SK-N-SH (cell line): ENCODE results near the gene PRR20G. TPM values are rescaled to one million over a fixed set of nuclear protein-coding genes. Genes with fewer than 3 reads are reported as not detected.

Experiments used
- CTCF ChIA-PET: fragments of 300-600, 350-600 bp; formaldehyde crosslinking; extraction: SDS; loops from one replicate; lab custom pipeline; 2021; lab: Yijun Ruan, JAX
- POLR2A ChIA-PET: fragments of 350-600 bp; sonication (Branson Sonifier 250); formaldehyde crosslinking; extraction: SDS; loops from one replicate; lab custom pipeline; 2020; ENCODE audit warnings: antibody characterized with exemption, inconsistent platforms; lab: Yijun Ruan, JAX
- DNase-seq: peaks from one replicate; pipeline ENCODE4 v3.0.0; 2012
- H2AFZ ChIP-seq: fragments of 200-600 bp; sonication (generic); 2 replicates; pipeline ENCODE4 v1.8.1; 2016; ENCODE audit warnings: antibody characterized with exemption, mild to moderate bottlenecking, low read depth
- H3F3A ChIP-seq: fragments of 200-600 bp; sonication (generic); replicated peaks from 2 replicates; pipeline ENCODE3; 2016; ENCODE audit warnings: antibody characterized with exemption, mild to moderate bottlenecking; ENCODE audit not compliant: insufficient read depth
- H3K27ac ChIP-seq, 2 experiments: fragments of 200-500 bp in 1 of 2; fragments of 200-600 bp in 1 of 2; sonication (Bioruptor generic) in 1 of 2; sonication (generic), shearing (Covaris generic) in 1 of 2; 2 replicates each; pipeline versions ENCODE4 v1.5.1 to v1.6.1; 2014 to 2016; ENCODE audit warnings: low read depth in 2 of 2, inconsistent platforms in 1 of 2, low read length in 1 of 2, mild to moderate bottlenecking in 1 of 2, mixed read lengths in 1 of 2
- H3K27me3 ChIP-seq: fragments of 200-600 bp; sonication (generic), shearing (Covaris generic); 2 replicates; pipeline ENCODE4 v1.6.1; 2016; ENCODE audit warnings: mixed run types; ENCODE audit not compliant: insufficient read depth
- H3K36me3 ChIP-seq, 2 experiments: fragments of 200-500 bp in 1 of 2; fragments of 200-600 bp in 1 of 2; sonication (Bioruptor generic) in 1 of 2; sonication (generic) in 1 of 2; replicated peaks in 1 of 2; 2 replicates each; pipeline versions ENCODE3 to v1.5.1; 2014 to 2016; ENCODE audit warnings: low read length in 1 of 2, mild to moderate bottlenecking in 1 of 2; ENCODE audit not compliant: insufficient read depth in 2 of 2, control insufficient read depth in 1 of 2
- H3K4me1 ChIP-seq, 2 experiments: fragments of 200-500 bp in 1 of 2; fragments of 200-600 bp in 1 of 2; sonication (Bioruptor generic) in 1 of 2; sonication (generic), shearing (Covaris generic) in 1 of 2; 2 replicates each; pipeline versions ENCODE4 v1.5.1 to v1.6.1; 2014 to 2016; ENCODE audit warnings: low read depth in 1 of 2, low read length in 1 of 2, mixed run types in 1 of 2; ENCODE audit not compliant: insufficient read depth in 2 of 2, control insufficient read depth in 1 of 2
- H3K4me2 ChIP-seq: fragments of 200-600 bp; sonication (generic), shearing (Covaris generic); 2 replicates; pipeline ENCODE4 v1.6.1; 2017; ENCODE audit warnings: mixed run types
- H3K4me3 ChIP-seq, 2 experiments: fragments of 200-500 bp in 1 of 2; fragments of 200-600 bp in 1 of 2; sonication (Bioruptor generic) in 1 of 2; sonication (generic), shearing (Covaris generic) in 1 of 2; 2 replicates each; pipeline versions ENCODE4 v1.5.1 to v1.8.1; 2014 to 2016; ENCODE audit warnings: low read depth in 2 of 2, inconsistent platforms in 1 of 2, low read length in 1 of 2, mild to moderate bottlenecking in 1 of 2, mixed read lengths in 1 of 2, moderate library complexity in 1 of 2
- H3K79me2 ChIP-seq: fragments of 200-600 bp; sonication (generic); 2 replicates; pipeline ENCODE4 v1.8.1; 2017; ENCODE audit warnings: mild to moderate bottlenecking; ENCODE audit not compliant: insufficient read depth
- H3K9ac ChIP-seq: fragments of 200-600 bp; sonication (generic); 2 replicates; pipeline ENCODE4 v1.6.1; 2017; ENCODE audit warnings: mixed run types
- H3K9me2 ChIP-seq: fragments of 200-600 bp; sonication (generic); 2 replicates; pipeline ENCODE4 v1.6.1; 2017; ENCODE audit warnings: mixed run types
- H3K9me3 ChIP-seq: fragments of 200-600 bp; sonication (generic); 2 replicates; pipeline ENCODE4 v1.6.1; 2017; ENCODE audit warnings: mixed run types, mild to moderate bottlenecking, moderate library complexity
- H4K20me1 ChIP-seq: fragments of 200-600 bp; sonication (generic); 2 replicates; pipeline ENCODE4 v1.6.1; 2017; ENCODE audit warnings: mild to moderate bottlenecking, mixed run types; ENCODE audit not compliant: insufficient read depth
- ELF1 ChIP-seq: IDR thresholded peaks from 2 replicates; pipeline ENCODE4 v1.4.0; 2012
- EP300 ChIP-seq, 2 experiments: IDR thresholded peaks; 2 replicates each; pipeline versions ENCODE4 v1.4.0 to v1.6.1; 2012; ENCODE audit warnings: borderline replicate concordance in 1 of 2, low read depth in 1 of 2, low read length in 1 of 2
- EZH2phosphoT487 ChIP-seq: fragments of 200-600 bp; sonication (generic); IDR thresholded peaks from 2 replicates; pipeline ENCODE4 v1.6.1; 2017; ENCODE audit warnings: low read depth, mixed run types, mild to moderate bottlenecking, antibody characterized with exemption, moderate library complexity, borderline replicate concordance
- FOSL2 ChIP-seq: IDR thresholded peaks from 2 replicates; pipeline ENCODE4 v1.4.0; 2012; ENCODE audit warnings: low read depth, mild to moderate bottlenecking, moderate library complexity, borderline replicate concordance
- FOXJ3 ChIP-seq: sonication (generic); formaldehyde crosslinking; IDR thresholded peaks from 2 replicates; pipeline ENCODE4 v1.5.1; 2020; ENCODE audit warnings: mild to moderate bottlenecking, missing genetic modification reagents
- FOXM1 ChIP-seq: IDR thresholded peaks from 2 replicates; pipeline ENCODE4 v1.4.0; 2012; ENCODE audit warnings: low read depth, mild to moderate bottlenecking
- GATA2 ChIP-seq: sonication (generic); formaldehyde crosslinking; IDR thresholded peaks from 2 replicates; pipeline ENCODE4 v1.5.0; 2020; ENCODE audit warnings: mild to moderate bottlenecking, missing genetic modification reagents
- JUND ChIP-seq: IDR thresholded peaks from 2 replicates; pipeline ENCODE4 v1.4.0; 2012
- MEF2A ChIP-seq: IDR thresholded peaks from 2 replicates; pipeline ENCODE4 v1.4.0; 2012; ENCODE audit warnings: low read depth, borderline replicate concordance
- MXI1 ChIP-seq: IDR thresholded peaks from 2 replicates; pipeline ENCODE4 v1.6.1; 2012; ENCODE audit warnings: mild to moderate bottlenecking, low read depth, low read length, improper control_type of control experiment
- RXRA ChIP-seq: IDR thresholded peaks from 2 replicates; pipeline ENCODE4 v1.4.0; 2012; ENCODE audit warnings: low read depth, mild to moderate bottlenecking, borderline replicate concordance
- SMC3 ChIP-seq: IDR thresholded peaks from 2 replicates; pipeline ENCODE4 v1.6.1; 2012; ENCODE audit warnings: low read depth, low read length, improper control_type of control experiment
- TEAD4 ChIP-seq: IDR thresholded peaks from 2 replicates; pipeline ENCODE4 v1.4.0; 2012; ENCODE audit warnings: mild to moderate bottlenecking, borderline replicate concordance; ENCODE audit not compliant: insufficient read depth
- YY1 ChIP-seq: IDR thresholded peaks from 2 replicates; pipeline ENCODE4 v1.4.0; 2012; ENCODE audit warnings: low read depth, mild to moderate bottlenecking
- WGBS: methylation state at CpG from one replicate; pipeline ENCODE4 v1.1.6; 2017; ENCODE audit warnings: low lambda C conversion rate; 5-methylcytosine and 5-hydroxymethylcytosine counted together
- polyA plus RNA-seq, 3 experiments: library from polyadenylated mRNA; depleted of rRNA; stranded (reverse); fragments of >200 nt; gene quantifications; 2 replicates each; pipeline ENCODE4 v1.2.3, GENCODE V29; 2012
- TF ChIP-seq, protein P1 (sequence below): IDR thresholded peaks from 2 replicates; pipeline ENCODE4; 2012
- TF ChIP-seq, protein P2 (sequence below): fragments of 200-600 bp; sonication (generic); IDR thresholded peaks from 2 replicates; pipeline ENCODE4 v1.6.1; 2017; ENCODE audit warnings: antibody characterized with exemption, mild to moderate bottlenecking, moderate library complexity
- TF ChIP-seq, protein P3 (sequence below): IDR thresholded peaks from 2 replicates; pipeline ENCODE4 v1.6.1; 2012; ENCODE audit warnings: mild to moderate bottlenecking, low read depth, low read length, moderate library complexity

Gene PRR20G
- polyA plus RNA-seq, 1 of the 3 experiments (the other 2 are of a cell fraction), result not detected

DNA sequence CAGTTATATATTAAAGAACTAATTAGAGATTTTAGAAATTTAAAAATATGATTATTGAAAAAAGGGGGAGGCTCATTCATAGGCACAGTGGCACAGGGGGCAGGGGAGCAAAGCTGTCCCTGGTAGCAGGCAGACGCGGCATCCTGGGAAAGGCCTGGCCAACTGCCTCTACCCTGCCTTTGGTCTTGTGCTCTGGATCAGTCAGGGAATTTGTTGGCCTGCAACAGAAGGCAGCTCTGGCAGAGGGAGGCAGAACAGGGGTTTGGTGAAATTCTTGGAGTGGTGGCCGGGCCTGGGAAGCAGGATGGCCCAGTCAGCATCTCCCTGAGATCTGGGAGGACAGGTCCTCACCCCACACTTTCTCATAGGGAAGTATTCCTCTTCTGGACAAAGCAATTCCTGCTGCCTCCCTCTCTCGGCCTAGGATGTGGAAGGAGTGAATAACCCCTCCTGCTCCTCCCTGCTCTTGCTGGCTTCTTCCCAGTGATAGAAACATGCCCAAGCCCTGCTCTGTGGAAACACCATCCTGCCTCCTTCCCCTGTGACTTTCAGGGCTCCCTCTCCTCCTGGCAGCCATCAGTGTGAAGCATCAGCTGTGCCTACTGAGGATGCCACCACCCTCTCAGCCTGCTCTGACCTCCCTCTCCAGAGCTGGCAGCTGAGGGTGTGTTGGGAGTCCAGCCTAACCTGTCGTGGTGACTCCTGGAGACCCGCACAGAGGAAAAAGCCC lies 26.9 kb downstream of the PRR20G start:
- ChIA-PET POLR2A (no interaction called here), CTCF (interaction anchor here (0.7 kb wide), 1 partner anchor 195 kb away, joined by 4 read pairs; no protein-coding TSS in a partner anchor)
- Histone ChIP-seq H3K4me2 (no peak overlapping the region), H3F3A (no peaks in the 10 kb centered on the region), H3K27me3 (no peaks in the 10 kb centered on the region), H3K4me3 (no peak overlapping the region), H3K9me3 (no peaks in the 10 kb centered on the region), H3K79me2 (no peaks in the 10 kb centered on the region), H2AFZ (no peak overlapping the region), H4K20me1 (no peaks in the 10 kb centered on the region), H3K9me2 (no peaks in the 10 kb centered on the region), H3K36me3 (no peaks in the 10 kb centered on the region), H3K9ac (no peak overlapping the region), H3K27ac (no peak overlapping the region), H3K4me1 (peaks cover 4 to 14% of the 10 kb centered on the region in 2 experiments; a peak in 1 of 4 replicates)
- 67% methylated on average over 6 of the region's 6 CpGs for WGBS
- DNase-seq, result no peak
- TF ChIP-seq, protein P1, sequence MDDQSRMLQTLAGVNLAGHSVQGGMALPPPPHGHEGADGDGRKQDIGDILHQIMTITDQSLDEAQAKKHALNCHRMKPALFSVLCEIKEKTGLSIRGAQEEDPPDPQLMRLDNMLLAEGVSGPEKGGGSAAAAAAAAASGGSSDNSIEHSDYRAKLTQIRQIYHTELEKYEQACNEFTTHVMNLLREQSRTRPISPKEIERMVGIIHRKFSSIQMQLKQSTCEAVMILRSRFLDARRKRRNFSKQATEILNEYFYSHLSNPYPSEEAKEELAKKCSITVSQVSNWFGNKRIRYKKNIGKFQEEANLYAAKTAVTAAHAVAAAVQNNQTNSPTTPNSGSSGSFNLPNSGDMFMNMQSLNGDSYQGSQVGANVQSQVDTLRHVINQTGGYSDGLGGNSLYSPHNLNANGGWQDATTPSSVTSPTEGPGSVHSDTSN, result no peak
- TF ChIP-seq JUND, result no peak

DNA sequence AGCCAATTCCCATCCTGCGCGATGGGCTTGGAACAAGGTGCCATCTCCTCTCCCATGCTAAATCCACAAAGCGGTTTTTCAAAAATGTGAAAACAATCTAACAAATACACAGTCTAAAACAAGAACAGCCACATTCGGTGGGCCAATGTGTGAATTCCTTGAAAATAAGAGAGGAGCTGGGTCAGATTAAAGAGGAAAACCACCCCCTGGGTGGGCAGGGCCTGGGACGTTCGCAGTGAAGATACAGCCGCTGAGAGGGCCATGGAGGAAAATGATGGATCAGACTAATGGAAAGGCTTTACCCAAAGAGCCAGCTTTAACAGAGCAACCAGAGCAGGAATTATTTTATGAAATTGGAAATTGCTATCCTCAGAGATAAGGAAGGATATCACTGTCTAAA lies 27.4 kb downstream of the PRR20G start:
- H3K4me2 ChIP-seq, result no peak overlapping the region
- POLR2A ChIA-PET, result no interaction called here
- DNase-seq, result no peak

More for the DNA sequence above, 27.4 kb downstream of the PRR20G start:
- Histone ChIP-seq H3K36me3 (no peaks in the 10 kb centered on the region), H4K20me1 (no peaks in the 10 kb centered on the region), H3K27ac (no peak overlapping the region; a peak in 1 of 4 replicates), H3K27me3 (no peaks in the 10 kb centered on the region), H3K79me2 (no peaks in the 10 kb centered on the region), H3K9ac (no peak overlapping the region), H2AFZ (no peak overlapping the region), H3F3A (no peaks in the 10 kb centered on the region), H3K4me3 (no peak overlapping the region), H3K9me3 (no peaks in the 10 kb centered on the region), H3K9me2 (no peaks in the 10 kb centered on the region), H3K4me1 (peaks cover 4 to 14% of the 10 kb centered on the region in 2 experiments; a peak in 1 of 4 replicates)
- CTCF ChIA-PET, result interaction anchor here (0.7 kb wide), 1 partner anchor 196 kb away, joined by 4 read pairs; no protein-coding TSS in a partner anchor
- WGBS, result 80% methylated on average over 7 of the region's 7 CpGs
- TF ChIP-seq FOXM1 (no peak), FOXJ3 (CRISPR knock-in tag) (no peak), EP300 (IDR thresholded peaks at IDR 0.05; ENCODE audit: borderline replicate concordance in 1 of 2, low read depth in 1 of 2, low read length in 1 of 2) (no peak), SMC3 (no peak), TEAD4 (no peak), GATA2 (CRISPR knock-in tag) (no peak), ELF1 (no peak), EZH2phosphoT487 (no peak), MEF2A (no peak), RXRA (no peak), YY1 (no peak), FOSL2 (no peak), MXI1 (no peak)
- TF ChIP-seq, protein P2, sequence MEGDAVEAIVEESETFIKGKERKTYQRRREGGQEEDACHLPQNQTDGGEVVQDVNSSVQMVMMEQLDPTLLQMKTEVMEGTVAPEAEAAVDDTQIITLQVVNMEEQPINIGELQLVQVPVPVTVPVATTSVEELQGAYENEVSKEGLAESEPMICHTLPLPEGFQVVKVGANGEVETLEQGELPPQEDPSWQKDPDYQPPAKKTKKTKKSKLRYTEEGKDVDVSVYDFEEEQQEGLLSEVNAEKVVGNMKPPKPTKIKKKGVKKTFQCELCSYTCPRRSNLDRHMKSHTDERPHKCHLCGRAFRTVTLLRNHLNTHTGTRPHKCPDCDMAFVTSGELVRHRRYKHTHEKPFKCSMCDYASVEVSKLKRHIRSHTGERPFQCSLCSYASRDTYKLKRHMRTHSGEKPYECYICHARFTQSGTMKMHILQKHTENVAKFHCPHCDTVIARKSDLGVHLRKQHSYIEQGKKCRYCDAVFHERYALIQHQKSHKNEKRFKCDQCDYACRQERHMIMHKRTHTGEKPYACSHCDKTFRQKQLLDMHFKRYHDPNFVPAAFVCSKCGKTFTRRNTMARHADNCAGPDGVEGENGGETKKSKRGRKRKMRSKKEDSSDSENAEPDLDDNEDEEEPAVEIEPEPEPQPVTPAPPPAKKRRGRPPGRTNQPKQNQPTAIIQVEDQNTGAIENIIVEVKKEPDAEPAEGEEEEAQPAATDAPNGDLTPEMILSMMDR, result no peak
- TF ChIP-seq, protein P1, result no peak
- TF ChIP-seq, protein P3, sequence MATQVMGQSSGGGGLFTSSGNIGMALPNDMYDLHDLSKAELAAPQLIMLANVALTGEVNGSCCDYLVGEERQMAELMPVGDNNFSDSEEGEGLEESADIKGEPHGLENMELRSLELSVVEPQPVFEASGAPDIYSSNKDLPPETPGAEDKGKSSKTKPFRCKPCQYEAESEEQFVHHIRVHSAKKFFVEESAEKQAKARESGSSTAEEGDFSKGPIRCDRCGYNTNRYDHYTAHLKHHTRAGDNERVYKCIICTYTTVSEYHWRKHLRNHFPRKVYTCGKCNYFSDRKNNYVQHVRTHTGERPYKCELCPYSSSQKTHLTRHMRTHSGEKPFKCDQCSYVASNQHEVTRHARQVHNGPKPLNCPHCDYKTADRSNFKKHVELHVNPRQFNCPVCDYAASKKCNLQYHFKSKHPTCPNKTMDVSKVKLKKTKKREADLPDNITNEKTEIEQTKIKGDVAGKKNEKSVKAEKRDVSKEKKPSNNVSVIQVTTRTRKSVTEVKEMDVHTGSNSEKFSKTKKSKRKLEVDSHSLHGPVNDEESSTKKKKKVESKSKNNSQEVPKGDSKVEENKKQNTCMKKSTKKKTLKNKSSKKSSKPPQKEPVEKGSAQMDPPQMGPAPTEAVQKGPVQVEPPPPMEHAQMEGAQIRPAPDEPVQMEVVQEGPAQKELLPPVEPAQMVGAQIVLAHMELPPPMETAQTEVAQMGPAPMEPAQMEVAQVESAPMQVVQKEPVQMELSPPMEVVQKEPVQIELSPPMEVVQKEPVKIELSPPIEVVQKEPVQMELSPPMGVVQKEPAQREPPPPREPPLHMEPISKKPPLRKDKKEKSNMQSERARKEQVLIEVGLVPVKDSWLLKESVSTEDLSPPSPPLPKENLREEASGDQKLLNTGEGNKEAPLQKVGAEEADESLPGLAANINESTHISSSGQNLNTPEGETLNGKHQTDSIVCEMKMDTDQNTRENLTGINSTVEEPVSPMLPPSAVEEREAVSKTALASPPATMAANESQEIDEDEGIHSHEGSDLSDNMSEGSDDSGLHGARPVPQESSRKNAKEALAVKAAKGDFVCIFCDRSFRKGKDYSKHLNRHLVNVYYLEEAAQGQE, result no peak
